Keratinocyte (primary cell): ENCODE results near the gene TRPM2. TPM values are rescaled to one million over a fixed set of nuclear protein-coding genes. Genes with fewer than 3 reads are reported as not detected.

Source experiments
- DNase-seq: peaks from one replicate; pipeline ENCODE4 v3.0.0-alpha.2; 2011; ENCODE audit warnings: low read depth, missing footprints, low spot score
- FAIRE-seq: peaks from 2 replicates; lab custom pipeline; 2011; peaks lifted over from hg19 to GRCh38; lab: Jason Lieb, UNC
- H2AFZ ChIP-seq: 2 replicates; pipeline ENCODE4 v1.6.0; 2012; ENCODE audit warnings: low read length, control low read depth, inconsistent platforms; ENCODE audit not compliant: control insufficient read depth
- H3K27ac ChIP-seq: 2 replicates; pipeline ENCODE4 v1.5.1; 2011; ENCODE audit warnings: low read length; ENCODE audit not compliant: control insufficient read depth, insufficient read depth
- H3K27me3 ChIP-seq: 3 replicates; pipeline ENCODE4 v1.6.0; 2011; ENCODE audit warnings: low read length; ENCODE audit not compliant: control insufficient read depth, insufficient read depth; ENCODE audit errors: extremely low read depth
- H3K36me3 ChIP-seq, 2 experiments: 2 replicates in 1 of 2; 3 replicates in 1 of 2; pipeline ENCODE4 v1.5.1; 2011; ENCODE audit warnings: low read length in 2 of 2, mild to moderate bottlenecking in 1 of 2; ENCODE audit not compliant: control insufficient read depth in 2 of 2, insufficient read depth in 2 of 2; ENCODE audit errors: extremely low read depth in 1 of 2
- H3K4me1 ChIP-seq: 3 replicates; pipeline ENCODE4 v1.5.1; 2011; ENCODE audit warnings: low read length; ENCODE audit not compliant: control insufficient read depth, insufficient read depth; ENCODE audit errors: extremely low read depth
- H3K4me2 ChIP-seq: 3 replicates; pipeline ENCODE4 v1.6.0; 2011; ENCODE audit warnings: low read depth, low read length; ENCODE audit not compliant: control insufficient read depth, insufficient read depth; ENCODE audit errors: extremely low read depth
- H3K4me3 ChIP-seq, 3 experiments: fragments of 200-600 bp in 1 of 3; sonication (generic) in 1 of 3; 2 replicates in 2 of 3; 3 replicates in 1 of 3; pipeline ENCODE4 v1.5.1; 2011 to 2016; ENCODE audit warnings: low read length in 3 of 3, mild to moderate bottlenecking in 3 of 3, control low read depth in 2 of 3, inconsistent platforms in 1 of 3, low read depth in 1 of 3, mixed read lengths in 1 of 3, mixed run types in 1 of 3, moderate library complexity in 1 of 3; ENCODE audit not compliant: control insufficient read depth in 2 of 3, insufficient read depth in 2 of 3; ENCODE audit errors: extremely low read depth in 1 of 3
- H3K79me2 ChIP-seq: 2 replicates; pipeline ENCODE4 v1.6.0; 2012; ENCODE audit warnings: low read length; ENCODE audit not compliant: control insufficient read depth, insufficient read depth
- H3K9ac ChIP-seq: 3 replicates; pipeline ENCODE4 v1.6.0; 2011; ENCODE audit warnings: low read length; ENCODE audit not compliant: control insufficient read depth, insufficient read depth; ENCODE audit errors: extremely low read depth
- H3K9me1 ChIP-seq: 3 replicates; pipeline ENCODE4 v1.6.0; 2011; ENCODE audit warnings: low read length; ENCODE audit not compliant: control insufficient read depth, insufficient read depth; ENCODE audit errors: extremely low read depth
- H3K9me3 ChIP-seq: 2 replicates; pipeline ENCODE4 v1.5.1; 2012; ENCODE audit warnings: low read depth, low read length; ENCODE audit not compliant: control insufficient read depth
- H4K20me1 ChIP-seq: 3 replicates; pipeline ENCODE4 v1.6.0; 2011; ENCODE audit warnings: low read length; ENCODE audit not compliant: control insufficient read depth, insufficient read depth; ENCODE audit errors: extremely low read depth
- EZH2 ChIP-seq: IDR thresholded peaks from one replicate; pipeline ENCODE4 v1.6.1; 2012; ENCODE audit warnings: inconsistent platforms, mild to moderate bottlenecking, low read length, moderate library complexity
- dilution Hi-C: fragments of 300-500 bp; cut with MboI; formaldehyde crosslinking; loops from one replicate; pipeline ENCODE4 v1.7.0; 2020; ENCODE audit warnings: low sequenced_read_pairs; ENCODE audit not compliant: extremely low pct_ligation_motif_present
- polyA plus RNA-seq, 5 experiments: library from polyadenylated mRNA; depleted of rRNA in 3 of 5; stranded (reverse) in 3 of 5; stranded (forward) in 1 of 5; unstranded in 1 of 5; fragments of >200 nt; gene quantifications; 1 replicate in 1 of 5; 2 replicates in 3 of 5; 3 replicates in 1 of 5; pipeline versions ENCODE4 v1.2.1 to v1.2.3, GENCODE V29; 2011 to 2012; ENCODE audit warnings: missing spikeins in 2 of 5, low read depth in 1 of 5, low replicate concordance in 1 of 5
- TF ChIP-seq, protein P1 (sequence below), 3 experiments: IDR thresholded peaks in 1 of 3; conservative IDR thresholded peaks in 1 of 3; optimal IDR thresholded peaks in 1 of 3; 2 replicates in 2 of 3; 3 replicates in 1 of 3; pipeline versions ENCODE3 to v1.5.1; 2011; ENCODE audit warnings: low read length in 3 of 3, mild to moderate bottlenecking in 3 of 3, moderate library complexity in 2 of 3, control low read depth in 1 of 3, inconsistent platforms in 1 of 3; ENCODE audit not compliant: insufficient read depth in 2 of 3; ENCODE audit errors: extremely low read depth in 1 of 3

TRPM2 gene
- polyA plus RNA-seq, 1 donor (not counting 4 experiments of a cell fraction or from before 2014, with no cell fraction given): 0.31 TPM

DNA sequence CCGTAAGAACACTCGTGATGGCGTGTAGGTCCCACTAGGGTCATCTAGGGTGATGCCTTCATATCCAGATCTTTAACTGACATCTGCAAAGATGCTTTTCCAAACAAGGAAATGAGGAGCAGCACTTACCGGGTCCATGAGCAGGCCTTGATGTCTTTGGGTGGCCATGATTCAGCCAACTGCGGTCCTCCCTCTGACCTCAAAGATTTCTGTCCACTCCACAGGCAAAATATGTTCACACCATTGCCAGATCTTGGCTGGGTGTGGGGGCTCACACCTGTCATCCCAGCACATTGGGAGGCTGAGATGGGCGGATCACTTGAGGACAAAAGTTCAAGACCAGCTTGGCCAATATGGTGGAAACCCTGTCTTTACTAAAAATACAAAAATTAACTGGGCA is 18.2 kb downstream of the TRPM2 start:
- no peaks in the 10 kb centered on the region for H4K20me1 ChIP-seq
- peaks cover 17% of the 10 kb centered on the region for H3K27me3 ChIP-seq
- H3K9ac ChIP-seq: no peak overlapping the region
- H3K79me2 ChIP-seq: no peaks in the 10 kb centered on the region
- no peak for DNase-seq
- H3K9me1 ChIP-seq: no peaks in the 10 kb centered on the region
- FAIRE-seq: no peak
- dilution Hi-C loops: no loop called here
- no peak overlapping the region for H3K4me2 ChIP-seq
- no peaks in the 10 kb centered on the region for H3K4me1 ChIP-seq
- no peak for TF ChIP-seq EZH2
- TF ChIP-seq, protein P1, sequence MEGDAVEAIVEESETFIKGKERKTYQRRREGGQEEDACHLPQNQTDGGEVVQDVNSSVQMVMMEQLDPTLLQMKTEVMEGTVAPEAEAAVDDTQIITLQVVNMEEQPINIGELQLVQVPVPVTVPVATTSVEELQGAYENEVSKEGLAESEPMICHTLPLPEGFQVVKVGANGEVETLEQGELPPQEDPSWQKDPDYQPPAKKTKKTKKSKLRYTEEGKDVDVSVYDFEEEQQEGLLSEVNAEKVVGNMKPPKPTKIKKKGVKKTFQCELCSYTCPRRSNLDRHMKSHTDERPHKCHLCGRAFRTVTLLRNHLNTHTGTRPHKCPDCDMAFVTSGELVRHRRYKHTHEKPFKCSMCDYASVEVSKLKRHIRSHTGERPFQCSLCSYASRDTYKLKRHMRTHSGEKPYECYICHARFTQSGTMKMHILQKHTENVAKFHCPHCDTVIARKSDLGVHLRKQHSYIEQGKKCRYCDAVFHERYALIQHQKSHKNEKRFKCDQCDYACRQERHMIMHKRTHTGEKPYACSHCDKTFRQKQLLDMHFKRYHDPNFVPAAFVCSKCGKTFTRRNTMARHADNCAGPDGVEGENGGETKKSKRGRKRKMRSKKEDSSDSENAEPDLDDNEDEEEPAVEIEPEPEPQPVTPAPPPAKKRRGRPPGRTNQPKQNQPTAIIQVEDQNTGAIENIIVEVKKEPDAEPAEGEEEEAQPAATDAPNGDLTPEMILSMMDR (optimal IDR thresholded peaks at IDR 0.05 in 1 of 3, IDR thresholded peaks at IDR 0.05 in 1 of 3, conservative IDR thresholded peaks at IDR 0.05 in 1 of 3; ENCODE audit: extremely low read depth in 1 of 3, insufficient read depth in 2 of 3, low read length in 3 of 3): no peak
- H3K36me3 ChIP-seq: no peaks in the 10 kb centered on the region
- no peak overlapping the region for H3K4me3 ChIP-seq
- H3K27ac ChIP-seq: no peak overlapping the region
- no peak overlapping the region for H2AFZ ChIP-seq
- H3K9me3 ChIP-seq: no peaks in the 10 kb centered on the region

DNA sequence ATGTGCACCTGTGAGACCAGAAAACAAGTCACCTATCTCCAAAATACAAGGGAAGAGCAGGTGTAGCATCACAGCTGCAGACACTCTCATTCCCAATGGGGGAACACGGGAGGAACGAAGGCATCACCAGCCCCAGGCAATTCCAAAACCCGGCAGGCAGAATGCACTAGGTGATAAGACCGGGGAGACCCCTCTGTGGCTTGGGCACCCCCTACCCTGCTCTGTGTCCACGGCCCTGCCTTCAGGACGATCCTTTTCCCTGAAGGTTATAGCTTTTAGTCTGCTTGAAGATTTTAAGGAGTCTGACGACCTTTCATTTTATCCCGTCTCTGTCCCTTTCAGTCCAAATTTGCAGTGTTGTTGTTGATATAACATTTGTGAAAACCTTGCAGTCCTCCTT is 19.2 kb downstream of the TRPM2 start:
- FAIRE-seq (no peak), DNase-seq (no peak)
- H3K9me1 ChIP-seq: no peaks in the 10 kb centered on the region
- H3K36me3 ChIP-seq: no peaks in the 10 kb centered on the region
- H3K4me1 ChIP-seq: no peaks in the 10 kb centered on the region
- no peak overlapping the region for H3K4me2 ChIP-seq
- no peak overlapping the region for H3K9ac ChIP-seq
- H2AFZ ChIP-seq: no peak overlapping the region
- H3K27me3 ChIP-seq: peaks cover 17% of the 10 kb centered on the region
- no peaks in the 10 kb centered on the region for H3K79me2 ChIP-seq
- no peaks in the 10 kb centered on the region for H4K20me1 ChIP-seq
- no peak for TF ChIP-seq EZH2
- TF ChIP-seq, protein P1 (optimal IDR thresholded peaks at IDR 0.05 in 1 of 3, IDR thresholded peaks at IDR 0.05 in 1 of 3, conservative IDR thresholded peaks at IDR 0.05 in 1 of 3; ENCODE audit: extremely low read depth in 1 of 3, insufficient read depth in 2 of 3, low read length in 3 of 3): no peak
- H3K9me3 ChIP-seq: no peaks in the 10 kb centered on the region
- H3K4me3 ChIP-seq: no peak overlapping the region
- dilution Hi-C loops: no loop called here
- no peak overlapping the region for H3K27ac ChIP-seq
